GM12874 (cell line): ENCODE measurements around the gene MAN2A2.

Source experiments
- CTCF ChIP-seq: IDR thresholded peaks from 2 replicates; pipeline ENCODE4 v1.5.1; 2011; ENCODE audit warnings: low read depth, mild to moderate bottlenecking, control low read depth, low read length, moderate library complexity; ENCODE audit not compliant: insufficient read depth

The MAN2A2 gene

GRCh38 chr15:90957791-90958190, 54.7 kb downstream of the MAN2A2 start:
- no peak for TF ChIP-seq CTCF

DNA sequence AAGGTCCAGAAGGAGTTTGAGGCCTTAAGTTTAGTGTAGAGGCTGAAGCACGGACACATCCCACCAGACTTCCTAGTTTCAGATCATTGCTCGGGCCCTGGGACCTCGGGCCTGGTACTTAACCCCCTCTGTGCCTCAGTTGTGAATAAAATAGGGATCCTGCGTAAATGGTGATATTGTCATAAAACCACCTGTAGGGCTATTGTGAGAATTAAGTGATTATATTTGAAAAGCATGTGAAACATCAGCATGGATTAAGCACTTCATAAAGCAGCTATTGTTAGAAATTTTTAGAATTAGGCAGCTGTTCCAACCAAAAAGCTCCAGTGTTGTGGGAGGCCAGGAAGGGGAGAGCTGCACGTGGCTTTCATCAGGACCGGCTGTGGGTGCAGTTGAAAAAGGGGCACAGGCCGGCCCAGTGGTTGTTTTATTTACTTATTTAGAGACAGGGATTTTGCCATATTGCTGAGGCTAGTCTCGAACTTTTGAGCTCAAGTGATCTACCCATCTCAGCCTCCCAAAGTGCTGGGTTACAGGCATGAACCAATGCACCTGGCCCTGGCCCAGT, 56.0 kb downstream of the MAN2A2 start:
- no peak for TF ChIP-seq CTCF

GRCh38 chr15:90959894-90960293, 56.8 kb downstream of the MAN2A2 start:
- no peak for TF ChIP-seq CTCF

GRCh38 chr15:90960298-90961091, 57.4 kb downstream of the MAN2A2 start:
- TF ChIP-seq CTCF = no peak

DNA sequence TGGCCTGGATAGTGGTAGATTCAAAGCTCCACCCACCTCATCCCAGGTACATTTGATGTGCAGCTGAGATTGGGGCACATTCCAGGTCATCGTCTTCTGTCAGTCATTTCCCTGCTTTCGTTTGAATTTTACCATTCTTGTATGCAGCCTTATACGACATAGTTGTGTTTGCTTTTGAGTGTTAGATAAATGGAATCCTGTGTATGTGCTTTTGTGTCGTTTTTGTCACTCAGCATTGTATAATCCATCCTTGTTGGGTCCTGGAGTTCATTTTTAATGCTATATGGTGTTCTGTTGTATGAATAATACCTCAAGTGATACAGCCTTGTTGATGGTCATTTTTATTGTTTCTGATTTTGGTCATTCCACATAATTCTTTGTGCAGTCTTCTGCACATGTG, 58.9 kb downstream of the MAN2A2 start:
- no peak for TF ChIP-seq CTCF

- TF ChIP-seq CTCF = no peak
These were observed 63.2 kb downstream of the MAN2A2 start for GRCh38 chr15:90966262-90966661.

DNA sequence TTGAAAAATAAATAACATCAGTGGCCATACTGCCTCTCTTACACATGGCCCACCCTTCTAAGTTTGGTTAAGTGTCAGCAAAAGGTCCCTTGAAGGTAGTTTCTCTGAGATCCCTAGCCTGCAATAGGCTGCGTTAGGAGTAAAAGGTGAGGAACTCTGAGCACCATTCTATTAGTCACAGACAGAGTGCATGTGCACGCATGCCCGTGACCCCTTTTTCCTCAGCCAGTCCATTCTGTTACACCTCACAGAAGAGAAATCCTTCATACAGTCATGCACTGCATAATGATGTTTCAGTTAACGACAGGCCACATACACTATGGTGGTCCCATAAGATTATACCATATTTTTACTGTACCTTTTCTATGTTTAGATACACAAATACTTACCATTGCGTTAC, 64.1 kb downstream of the MAN2A2 start:
- TF ChIP-seq CTCF = no peak
